ENCODE measurements around the gene KRT28. TPM values are rescaled to one million over a fixed set of nuclear protein-coding genes. Genes with fewer than 3 reads are reported as not detected.
A peak's percentile ranks its signal among the peaks of the same experiment; 100 is the strongest.

KRT28 gene
- total RNA-seq: not detected

DNA sequence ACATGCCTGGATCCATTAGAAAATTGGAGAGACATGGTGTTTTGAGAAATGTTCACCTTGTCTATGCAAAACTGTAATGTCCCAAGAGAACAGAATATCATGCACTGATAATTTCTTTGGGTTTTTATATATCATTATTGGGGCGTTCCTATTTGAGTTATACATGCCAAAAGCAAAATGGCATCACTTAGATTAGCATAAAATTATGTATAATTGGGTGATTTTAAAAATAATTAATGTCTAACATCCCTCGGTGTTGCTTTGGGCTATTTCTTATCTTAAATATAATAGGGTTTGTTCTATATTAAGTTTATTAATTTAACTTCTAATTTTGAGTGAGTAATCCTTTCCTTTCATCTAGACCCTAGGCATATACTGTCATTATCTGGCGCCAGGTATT is at the start of gene KRT28:
KRT28 (minus strand) TSS at position 101 of the 400 bp plus-strand sequence; CDS start at position 35, 66 bp downstream.
- no peak for DNase-seq (ENCODE audit: low spot score)
- no peak for ATAC-seq

- no peak for ATAC-seq
Measured at GRCh38 chr17:40848583-40849235, 49.0 kb upstream of the KRT28 start.

GRCh38 chr17:40846515-40847144 is 46.9 kb upstream of the KRT28 start:
- DNase-seq (ENCODE audit: low spot score): no peak
- ATAC-seq: no peak

More at GRCh38 chr17:40848583-40849235, 49.0 kb upstream of the KRT28 start:
- no peak for DNase-seq (ENCODE audit: low spot score)

GRCh38 chr17:40844671-40845107 is 44.9 kb upstream of the KRT28 start:
- DNase-seq (ENCODE audit: low spot score) (no peak), ATAC-seq (no peak)

DNA sequence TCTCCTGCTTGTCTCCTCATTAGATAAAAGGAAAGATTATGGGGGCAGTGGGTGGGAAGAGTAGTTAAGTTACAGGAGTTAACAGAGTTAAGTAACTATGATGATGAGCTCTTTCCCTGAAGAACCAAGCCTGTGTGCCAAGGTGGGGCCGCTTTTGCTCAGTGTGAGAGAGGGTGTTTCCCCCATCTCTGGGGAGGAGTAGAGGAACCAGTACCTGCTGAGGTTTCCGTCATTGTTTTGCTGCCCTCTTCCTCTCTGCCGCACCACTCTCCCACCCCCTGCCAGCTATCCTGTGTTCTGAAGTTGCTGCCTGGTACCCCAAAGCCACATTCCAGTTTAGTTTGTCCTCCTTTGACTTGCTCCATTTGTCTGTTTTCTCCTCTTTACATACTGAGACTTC is 43.5 kb upstream of the KRT28 start:
- ATAC-seq: no peak
- DNase-seq (ENCODE audit: low spot score): no peak

DNA sequence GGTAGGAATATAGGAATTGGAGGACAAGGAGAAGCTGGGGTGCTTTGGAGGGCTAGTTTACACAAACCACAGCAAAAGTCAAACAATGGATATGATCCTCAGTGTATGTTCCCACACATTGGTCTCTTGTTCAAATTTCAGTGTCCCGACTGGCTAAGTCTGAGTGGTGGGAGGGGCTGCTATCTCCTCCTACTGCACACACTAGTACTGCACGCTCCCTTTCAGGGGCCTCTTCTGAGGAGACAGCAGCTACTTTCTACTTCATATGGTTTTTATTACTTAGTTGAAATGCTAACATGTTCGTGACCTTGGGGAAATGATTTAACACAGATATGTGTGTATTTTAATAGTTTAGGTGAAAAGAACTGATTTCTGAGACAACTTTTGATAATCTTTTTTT is 41.5 kb upstream of the KRT28 start:
- no peak for ATAC-seq
- no peak for DNase-seq (ENCODE audit: low spot score)

DNA sequence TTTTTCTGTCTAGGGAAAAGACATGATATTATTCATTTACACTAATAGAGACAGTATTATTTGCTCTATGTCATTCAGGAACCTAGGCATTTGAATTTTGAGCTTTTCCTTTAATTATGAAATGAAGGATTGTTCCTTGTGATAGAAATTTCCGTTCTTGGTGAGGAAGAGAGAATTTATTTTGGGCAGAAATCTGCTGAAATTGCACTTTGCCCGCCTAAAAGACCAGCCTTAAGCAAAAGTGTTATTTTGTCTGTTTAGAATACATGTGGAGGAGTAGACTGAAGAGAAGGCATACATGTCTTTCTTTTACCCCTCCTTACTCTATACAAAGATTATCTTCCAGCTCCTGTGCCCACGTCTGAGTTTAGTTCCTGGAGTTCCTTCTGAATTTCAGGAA is 39.4 kb upstream of the KRT28 start:
- no peak for ATAC-seq

GRCh38 chr17:40836020-40836419 is 36.3 kb upstream of the KRT28 start:
- DNase-seq (ENCODE audit: low spot score) (no peak), ATAC-seq (no peak)

More for the DNA sequence above, 39.4 kb upstream of the KRT28 start:
- no peak for DNase-seq (ENCODE audit: low spot score)

- DNase-seq (ENCODE audit: low spot score) (no peak), ATAC-seq (no peak)
Measured at GRCh38 chr17:40833882-40834281, 34.1 kb upstream of the KRT28 start.

DNA sequence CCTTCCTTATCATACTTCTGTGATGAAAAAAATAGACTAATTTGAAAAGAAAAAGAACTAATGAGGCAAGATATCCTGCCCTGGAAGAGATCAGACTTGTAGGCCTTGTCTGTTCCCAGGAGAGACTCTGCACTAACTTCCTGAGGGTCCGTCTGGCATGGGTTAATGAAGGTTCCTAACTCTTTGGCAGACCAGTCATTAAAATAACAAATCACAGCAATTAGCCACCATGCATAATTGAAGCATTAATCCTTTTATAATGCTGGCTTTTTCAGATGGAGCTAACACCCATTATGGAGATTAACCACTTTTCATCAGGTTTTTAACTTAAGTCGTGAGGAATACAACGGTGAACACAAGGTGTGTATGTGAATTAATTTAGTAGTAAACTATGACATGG is 33.1 kb upstream of the KRT28 start:
- ATAC-seq (no peak), DNase-seq (ENCODE audit: low spot score) (no peak)

- DNase-seq (ENCODE audit: low spot score) (no peak), ATAC-seq (no peak)
Measured at GRCh38 chr17:40830085-40830776, 30.5 kb upstream of the KRT28 start.

GRCh38 chr17:40828454-40829044 is 28.8 kb upstream of the KRT28 start:
- DNase-seq (ENCODE audit: low spot score) (no peak), ATAC-seq (no peak)

GRCh38 chr17:40827746-40828453 is 28.1 kb upstream of the KRT28 start:
- no peak for ATAC-seq
- no peak for DNase-seq (ENCODE audit: low spot score)

DNA sequence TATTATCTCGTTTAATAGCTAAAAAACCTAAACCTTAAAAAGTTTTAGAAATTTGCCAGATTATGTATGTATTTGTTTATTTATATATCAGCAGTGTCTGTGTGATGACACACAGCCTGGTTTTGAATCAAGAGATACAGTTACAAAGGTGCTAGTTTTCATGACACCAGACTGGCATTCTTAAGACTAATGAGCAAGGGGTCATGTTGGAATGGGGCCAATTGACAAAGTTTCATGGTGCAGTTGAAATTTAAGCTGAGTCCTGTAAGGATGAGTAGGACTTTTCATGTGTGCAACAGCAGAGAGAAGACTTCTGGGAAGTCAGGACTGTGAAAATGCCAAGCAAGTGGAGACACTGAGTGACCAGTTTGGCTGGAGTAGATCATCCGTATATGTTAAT is 25.8 kb upstream of the KRT28 start:
- no peak for ATAC-seq
- DNase-seq (ENCODE audit: low spot score): no peak

GRCh38 chr17:40824015-40824832 is 24.5 kb upstream of the KRT28 start:
- DNase-seq (ENCODE audit: low spot score) (no peak), ATAC-seq (no peak)

GRCh38 chr17:40822132-40822812 is 22.5 kb upstream of the KRT28 start, which contains the start of gene KRT10:
KRT10 (minus strand) TSS chr17:40822614; CDS start chr17:40822585, 29 bp downstream.
- DNase-seq (ENCODE audit: low spot score): no peak
- ATAC-seq: no peak

- ATAC-seq (no peak), DNase-seq (ENCODE audit: low spot score) (no peak)
Measured at GRCh38 chr17:40821536-40821935, 21.8 kb upstream of the KRT28 start.

DNA sequence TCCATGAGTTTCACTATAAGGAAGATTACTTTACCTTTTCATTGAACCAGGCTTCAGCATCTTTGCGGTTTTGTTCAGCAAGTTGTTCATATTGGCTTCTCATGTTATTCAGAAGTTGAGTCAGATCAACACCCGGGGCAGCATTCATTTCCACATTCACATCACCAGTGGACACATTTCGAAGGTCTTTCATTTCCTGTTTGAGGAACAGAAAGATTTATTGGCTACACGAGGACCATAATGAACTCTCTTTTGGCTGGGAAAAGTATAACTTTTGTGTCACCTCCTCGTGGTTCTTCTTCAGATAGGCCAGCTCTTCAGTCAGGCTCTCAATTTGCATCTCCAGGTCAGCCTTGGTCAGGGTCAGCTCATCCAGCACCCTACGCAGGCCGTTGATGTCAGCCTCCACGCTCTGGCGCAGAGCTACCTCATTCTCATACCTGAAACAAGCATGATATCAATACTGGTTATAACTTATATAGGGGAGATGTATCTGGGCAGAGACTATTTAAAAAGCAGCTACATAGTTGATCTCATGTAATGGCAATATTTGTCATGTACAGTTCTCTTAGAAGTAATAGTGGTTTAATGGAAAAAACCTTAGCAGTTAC is 20.6 kb upstream of the KRT28 start:
- DNase-seq (ENCODE audit: low spot score) (no peak), ATAC-seq (no peak)

DNA sequence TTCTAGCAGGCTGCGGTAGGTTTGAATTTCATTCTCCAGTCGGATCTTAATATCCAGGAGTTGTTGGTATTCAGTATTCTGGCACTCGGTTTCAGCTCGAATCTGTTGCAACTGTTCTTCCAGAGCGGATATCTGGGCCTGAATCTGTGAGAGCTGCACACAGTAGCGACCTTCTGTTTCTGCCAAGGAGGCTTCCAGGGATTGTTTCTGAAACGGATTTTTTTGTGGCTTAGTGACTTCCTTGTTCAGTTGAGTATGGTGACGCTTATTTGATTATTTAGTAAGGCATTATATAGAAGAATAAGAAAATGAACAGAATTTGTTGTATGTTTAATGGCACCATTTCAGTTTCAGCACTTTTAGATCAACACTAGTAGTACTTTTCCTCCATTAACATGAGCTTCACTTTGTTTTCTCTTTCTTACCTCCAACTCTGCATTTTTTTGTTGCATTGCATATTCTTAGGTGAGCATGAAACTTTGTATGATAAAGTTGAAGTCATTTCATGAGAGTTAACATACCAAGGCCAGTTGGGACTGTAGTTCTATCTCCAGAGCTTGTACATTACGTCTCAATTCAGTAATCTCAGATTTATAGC is 19.9 kb upstream of the KRT28 start:
- peak; percentile 28 for ATAC-seq
- DNase-seq (ENCODE audit: low spot score): no peak

Data from left lobe of liver (tissue), 2 donors.